Esophagus muscularis mucosa (tissue), 4 donors: ENCODE data around the gene SMAGP. TPM values are rescaled to one million over a fixed set of nuclear protein-coding genes. Genes with fewer than 3 reads are reported as not detected.
A peak's percentile ranks its signal among the peaks of the same experiment; 100 is the strongest.

Experiments used
- DNase-seq: peaks from one replicate; pipeline ENCODE4 v3.0.0-alpha.2; 2017; ENCODE audit errors: extremely low spot score
- H3K27ac ChIP-seq, 4 donors: fragments of 200-600 bp; sonication (generic); replicated peaks in 1 of 4; 1 replicate in 3 of 4; 2 replicates in 1 of 4; pipeline ENCODE4 v1.5.1; 2016 to 2019; ENCODE audit warnings: mild to moderate bottlenecking in 1 of 4
- H3K27me3 ChIP-seq, 4 donors: fragments of 200-600 bp; sonication (generic); one replicate each; pipeline versions ENCODE4 v1.5.1 to v1.6.0; 2016 to 2019
- H3K36me3 ChIP-seq, 4 donors: fragments of 200-600 bp; sonication (generic); one replicate each; pipeline ENCODE4 v1.5.1; 2016 to 2019
- H3K4me1 ChIP-seq, 4 donors: fragments of 200-600 bp; sonication (generic); one replicate each; pipeline ENCODE4 v1.5.1; 2016 to 2019
- H3K4me3 ChIP-seq, 4 donors: fragments of 200-600 bp; sonication (generic); 1 replicate in 2 of 4; 2 replicates in 2 of 4; pipeline ENCODE4 v1.5.1; 2016 to 2019; ENCODE audit warnings: mild to moderate bottlenecking in 4 of 4, moderate library complexity in 1 of 4
- H3K9me3 ChIP-seq, 4 donors: fragments of 200-600 bp; sonication (generic); 1 replicate in 3 of 4; 2 replicates in 1 of 4; pipeline ENCODE4 v1.5.1; 2016 to 2019
- EP300 ChIP-seq: sonication (generic); formaldehyde crosslinking; IDR thresholded peaks from one replicate; pipeline ENCODE4 v1.6.1; 2017; ENCODE audit warnings: antibody characterized with exemption
- POLR2A ChIP-seq: fragments of 450-650 bp; IDR thresholded peaks from one replicate; pipeline ENCODE4 v1.6.1; 2017; ENCODE audit warnings: antibody characterized with exemption, moderate library complexity, mild to moderate bottlenecking, low read depth
- POLR2AphosphoS5 ChIP-seq, 2 donors: sonication (generic); formaldehyde crosslinking; IDR thresholded peaks; one replicate each; pipeline ENCODE4 v1.6.1; 2017; ENCODE audit warnings: antibody characterized with exemption in 2 of 2
- WGBS: methylation state at CpG from one replicate; pipeline ENCODE4 v1.1.5; 2018; 5-methylcytosine and 5-hydroxymethylcytosine counted together
- intact Hi-C: fragments of 100-400 bp; cut with DNase I; formaldehyde crosslinking; loops from one replicate; pipeline ENCODE4 v1.15.1; 2023
- total RNA-seq, 4 donors: library from RNA; depleted of rRNA; stranded (reverse); fragments of >200 nt; gene quantifications; one replicate each; pipeline versions ENCODE4 v1.1.0 to v1.2.1, GENCODE V29; 2016
- TF ChIP-seq, protein P1 (sequence below), 3 experiments: fragments of 200-600 bp in 2 of 3; fragments of 450-650 bp in 1 of 3; sonication (generic) in 2 of 3; IDR thresholded peaks; one replicate each; pipeline ENCODE4 v1.5.1; 2017 to 2019; ENCODE audit warnings: antibody characterized with exemption in 3 of 3, mild to moderate bottlenecking in 2 of 3, moderate library complexity in 1 of 3

SMAGP gene
- total RNA-seq, 4 donors from 2014 or later = 1.2 to 5.2 (median 4.0) TPM

DNA sequence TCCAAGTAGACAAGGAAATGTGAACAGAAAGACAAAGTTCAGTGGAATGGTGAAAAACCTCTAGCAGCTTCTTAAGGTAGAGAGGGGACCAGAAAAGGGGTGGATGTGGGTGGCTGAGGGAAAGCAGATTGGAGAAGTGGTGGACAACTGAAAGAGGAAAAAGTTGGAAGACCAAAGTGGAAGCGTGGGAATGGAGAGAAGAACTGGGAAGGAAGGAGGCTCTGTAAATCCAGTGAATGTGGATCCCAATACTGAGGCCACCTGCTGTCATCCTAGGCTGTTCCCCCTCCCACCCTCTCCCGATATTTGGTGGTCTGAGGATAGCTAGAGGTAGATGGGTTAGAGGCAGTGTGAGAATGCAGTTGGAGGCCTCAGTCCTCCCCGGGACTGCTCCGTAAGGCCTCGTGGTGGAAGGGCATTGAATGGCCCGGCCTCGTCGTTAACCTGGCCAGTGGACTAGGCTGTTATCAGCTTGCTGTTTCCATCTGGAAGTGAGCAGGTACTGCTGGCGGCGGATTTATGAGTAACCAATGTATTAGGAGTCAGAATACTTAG lies 51.5 kb downstream of the SMAGP start:
- intact Hi-C loops = loop anchor here (2.0 to 5.0 kb wide), 3 partner anchors 20 to 136 kb away; partner anchors contain the start of genes CSRNP2, DAZAP2 and TFCP2
- TF ChIP-seq EP300 (no peak), POLR2A (no peak), POLR2AphosphoS5 (IDR thresholded peaks at IDR 0.05) (no peak)
- TF ChIP-seq, protein P1, sequence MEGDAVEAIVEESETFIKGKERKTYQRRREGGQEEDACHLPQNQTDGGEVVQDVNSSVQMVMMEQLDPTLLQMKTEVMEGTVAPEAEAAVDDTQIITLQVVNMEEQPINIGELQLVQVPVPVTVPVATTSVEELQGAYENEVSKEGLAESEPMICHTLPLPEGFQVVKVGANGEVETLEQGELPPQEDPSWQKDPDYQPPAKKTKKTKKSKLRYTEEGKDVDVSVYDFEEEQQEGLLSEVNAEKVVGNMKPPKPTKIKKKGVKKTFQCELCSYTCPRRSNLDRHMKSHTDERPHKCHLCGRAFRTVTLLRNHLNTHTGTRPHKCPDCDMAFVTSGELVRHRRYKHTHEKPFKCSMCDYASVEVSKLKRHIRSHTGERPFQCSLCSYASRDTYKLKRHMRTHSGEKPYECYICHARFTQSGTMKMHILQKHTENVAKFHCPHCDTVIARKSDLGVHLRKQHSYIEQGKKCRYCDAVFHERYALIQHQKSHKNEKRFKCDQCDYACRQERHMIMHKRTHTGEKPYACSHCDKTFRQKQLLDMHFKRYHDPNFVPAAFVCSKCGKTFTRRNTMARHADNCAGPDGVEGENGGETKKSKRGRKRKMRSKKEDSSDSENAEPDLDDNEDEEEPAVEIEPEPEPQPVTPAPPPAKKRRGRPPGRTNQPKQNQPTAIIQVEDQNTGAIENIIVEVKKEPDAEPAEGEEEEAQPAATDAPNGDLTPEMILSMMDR (IDR thresholded peaks at IDR 0.05) = no peak
- peaks cover 17 to 29% (median 25%) of the 10 kb centered on the region in 4 donors for H3K4me1 ChIP-seq
- no peak for DNase-seq
- WGBS = 70% methylated on average over 10 of the region's 10 CpGs
- H3K4me3 ChIP-seq = peak overlapping the region; percentile 80 to 98 (median 96)
- no peaks in the 10 kb centered on the region for H3K9me3 ChIP-seq
- peaks cover 0 to 6% (median under 1%) of the 10 kb centered on the region in 4 donors for H3K36me3 ChIP-seq
- H3K27ac ChIP-seq = peak overlapping the region; percentile 97 to 100 (median 99)
- H3K27me3 ChIP-seq = no peaks in the 10 kb centered on the region

- 5% methylated on average over 12 of the region's 35 CpGs for WGBS
- peak within 1 kb of the TSS; percentile 97 to 100 (median 99) for H3K27ac ChIP-seq
- TF ChIP-seq POLR2AphosphoS5 (IDR thresholded peaks at IDR 0.05) = peak; percentile 84
- TF ChIP-seq, protein P1 (IDR thresholded peaks at IDR 0.05) = peak; percentile 49 to 83 (median 49)
- TF ChIP-seq EP300 = no peak
- H3K4me1 ChIP-seq = peaks cover 17 to 29% (median 25%) of the 10 kb centered on the region in 4 donors
- H3K27me3 ChIP-seq = no peaks in the 10 kb centered on the region
- peaks cover 0 to 8% (median 2%) of the 10 kb centered on the region in 4 donors for H3K36me3 ChIP-seq
- H3K9me3 ChIP-seq = no peaks in the 10 kb centered on the region
- peak within 1 kb of the TSS; percentile 80 to 98 (median 96) for H3K4me3 ChIP-seq
- peak; percentile 93 for DNase-seq
- intact Hi-C loops = loop anchor here (2.0 to 5.0 kb wide), 3 partner anchors 21 to 136 kb away; partner anchors contain the start of genes CSRNP2, DAZAP2 and TFCP2
Observed at GRCh38 chr12:51217968-51218606, 52.1 kb downstream of the SMAGP start, which contains the start of gene POU6F1. Gene POU6F1 (minus strand): TSS chr12:51218062. CDS start chr12:51206836, 11,226 bp downstream.

- whole genome bisulfite sequencing = under 1% methylated on average over 49 of the region's 81 CpGs
- Histone ChIP-seq H3K36me3 (peaks cover 0 to 8% (median 2%) of the 10 kb centered on the region in 4 donors), H3K4me1 (peaks cover 17 to 29% (median 24%) of the 10 kb centered on the region in 4 donors), H3K27me3 (no peaks in the 10 kb centered on the region), H3K9me3 (no peaks in the 10 kb centered on the region), H3K4me3 (peak overlapping the region; percentile 80 to 98 (median 96)), H3K27ac (peak overlapping the region; percentile 97 to 100 (median 99))
- peak; percentile 94 for DNase-seq
- TF ChIP-seq POLR2A (no peak), POLR2AphosphoS5 (IDR thresholded peaks at IDR 0.05) (peak; percentile 15 to 24)
- TF ChIP-seq, protein P1 (IDR thresholded peaks at IDR 0.05) = peak in 2 of 3 experiments; percentile 26 to 29
- intact Hi-C loops = loop anchor here (5.0 kb wide), 2 partner anchors 45 to 135 kb away; partner anchors contain the start of genes CSRNP2 and TFCP2
Observed at GRCh38 chr12:51217133-51217967, 52.9 kb downstream of the SMAGP start.

DNA sequence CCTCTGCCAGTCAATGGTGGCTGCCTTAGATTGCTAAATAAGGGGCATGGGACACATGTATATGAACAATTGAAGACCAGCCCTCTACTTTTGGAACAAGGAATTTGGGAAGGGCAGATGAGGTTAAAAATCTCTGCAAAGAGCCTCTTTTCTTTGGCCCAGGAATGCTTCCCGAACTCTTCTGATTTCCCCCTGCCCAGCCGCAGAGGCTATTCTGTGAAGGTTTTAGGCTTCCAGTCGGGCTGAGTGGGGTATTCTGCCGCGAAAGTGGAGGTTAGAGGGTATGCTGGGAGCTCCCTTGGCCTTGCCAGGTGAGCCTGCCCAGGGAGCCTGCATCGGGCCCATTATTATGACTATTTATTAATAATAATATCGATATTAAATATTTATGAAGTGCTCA lies 53.6 kb downstream of the SMAGP start:
- TF ChIP-seq, protein P1 (IDR thresholded peaks at IDR 0.05) = no peak
- no peak for TF ChIP-seq POLR2A
- no peak for TF ChIP-seq EP300
- no peak for TF ChIP-seq POLR2AphosphoS5 (IDR thresholded peaks at IDR 0.05)
- WGBS = 37% methylated on average over 7 of the region's 7 CpGs
- Histone ChIP-seq H3K4me1 (peaks cover 17 to 29% (median 24%) of the 10 kb centered on the region in 4 donors), H3K4me3 (peak overlapping the region; percentile 80 to 98 (median 96)), H3K36me3 (peaks cover 0 to 8% (median 2%) of the 10 kb centered on the region in 4 donors), H3K27me3 (no peaks in the 10 kb centered on the region), H3K27ac (peak overlapping the region; percentile 97 to 100 (median 99)), H3K9me3 (no peaks in the 10 kb centered on the region)
- no peak for DNase-seq
- intact Hi-C loops = loop anchor here (5.0 kb wide), 2 partner anchors 44 to 134 kb away; partner anchors contain the start of genes CSRNP2 and TFCP2
